PC-3 (cell line): ENCODE data around the gene GIT2.

ENCODE experiments used
- CTCF ChIP-seq: fragments of 300-600 bp; sonication (generic); conservative IDR thresholded peaks from 2 replicates; pipeline ENCODE4 v1.5.1; 2017; ENCODE audit warnings: antibody characterized with exemption, low read depth, mild to moderate bottlenecking, low read length
- EZH2 ChIP-seq: fragments of 300-600 bp; sonication (generic); IDR thresholded peaks from one replicate; pipeline ENCODE4 v1.6.1; 2017; ENCODE audit warnings: antibody characterized with exemption, mild to moderate bottlenecking, low read length; ENCODE audit not compliant: unreplicated experiment

- TF ChIP-seq CTCF (no peak), EZH2 (no peak)
Measured at GRCh38 chr12:109900752-109901580, 95.2 kb downstream of the GIT2 start.
